Psoas muscle (tissue), 8 donors: ENCODE measurements around the gene CHAF1A. TPM values are rescaled to one million over a fixed set of nuclear protein-coding genes. Genes with fewer than 3 reads are reported as not detected.

Experiments used
- ATAC-seq, 4 donors: fragments of 200-7000 bp; cut with Tn5 transposase; one replicate each; pipeline ENCODE4 v1.9.1; 2020; ENCODE audit warnings: moderate library complexity in 3 of 4, mild to moderate bottlenecking in 2 of 4
- DNase-seq, 2 donors: peaks; one replicate each; pipeline ENCODE4 v3.0.0-alpha.2; 2020
- H3K27ac ChIP-seq: fragments of 200-600 bp; one replicate; pipeline ENCODE4 v1.8.0; 2022
- H3K27me3 ChIP-seq, 3 donors: fragments of 200-600 bp in 1 of 3; one replicate each; pipeline versions ENCODE4 v1.6.1 to v1.8.0; 2013 to 2022; ENCODE audit warnings: low read length in 2 of 3, mild to moderate bottlenecking in 2 of 3, moderate library complexity in 1 of 3; ENCODE audit not compliant: insufficient read depth in 3 of 3
- H3K36me3 ChIP-seq, 2 donors: fragments of 200-600 bp in 1 of 2; one replicate each; pipeline versions ENCODE4 v1.6.1 to v1.8.0; 2013 to 2022; ENCODE audit warnings: low read depth in 1 of 2, mild to moderate bottlenecking in 1 of 2, moderate library complexity in 1 of 2; ENCODE audit not compliant: insufficient read depth in 1 of 2
- H3K4me1 ChIP-seq: fragments of 200-600 bp; one replicate; pipeline ENCODE4 v1.8.0; 2022
- H3K4me3 ChIP-seq: fragments of 200-600 bp; one replicate; pipeline ENCODE4 v1.8.0; 2022; ENCODE audit warnings: mild to moderate bottlenecking
- H3K9me3 ChIP-seq: fragments of 200-600 bp; one replicate; pipeline ENCODE4 v1.8.0; 2022
- WGBS, 3 donors: extraction: QIAGEN DNeasy Blood & Tissue Kit; methylation state at CpG; one replicate each; pipeline versions ENCODE4 v1.1.6 to v1.1.7; 2013; 5-methylcytosine and 5-hydroxymethylcytosine counted together
- intact Hi-C, 2 donors: fragments of 100-400 bp; cut with DNase I; formaldehyde crosslinking; loops; one replicate each; pipeline versions ENCODE4 v1.11.0 to v1.14.2; 2022
- polyA plus RNA-seq, 3 donors: library from polyadenylated mRNA; stranded (reverse); fragments of 200-250 nt; gene quantifications; one replicate each; pipeline ENCODE4 v1.2.3, GENCODE V29; 2013
- total RNA-seq, 4 donors: library from RNA; stranded (reverse); fragmentation: NEBNext Ultra II Directional in 2 of 4; extraction: Animal tissue kit (Norgen Biotek cat#: 25700) in 2 of 4; gene quantifications; one replicate each; pipeline versions ENCODE4 v1.2.1 to v1.2.4, GENCODE V29; 2021 to 2023
- TF ChIP-seq, protein P1 (sequence below): fragments of 200-600 bp; IDR thresholded peaks from one replicate; pipeline ENCODE4 v1.8.0; 2022; ENCODE audit warnings: antibody characterized with exemption
- donor health status: healthy with polysubstance abuse.
- donor health status: DM: no; HTN: no; CAD: no; lungs with moderate emphysema.
- donor health status: Bipolar disorder and iron deficiency.
- donor health status: healthy.
- donor health status: DM: yes; HTN: yes; CAD: no.
- donor health status: DM: no; HTN: no; CAD: no.
- donor health status: DM: no; HTN: no; CAD: no.
- donor health status: DM: yes; HTN: yes; CAD: no.

Gene CHAF1A
- total and polyA plus RNA-seq, 7 donors, result 5.6 to 12.8 (median 7.5) TPM

DNA sequence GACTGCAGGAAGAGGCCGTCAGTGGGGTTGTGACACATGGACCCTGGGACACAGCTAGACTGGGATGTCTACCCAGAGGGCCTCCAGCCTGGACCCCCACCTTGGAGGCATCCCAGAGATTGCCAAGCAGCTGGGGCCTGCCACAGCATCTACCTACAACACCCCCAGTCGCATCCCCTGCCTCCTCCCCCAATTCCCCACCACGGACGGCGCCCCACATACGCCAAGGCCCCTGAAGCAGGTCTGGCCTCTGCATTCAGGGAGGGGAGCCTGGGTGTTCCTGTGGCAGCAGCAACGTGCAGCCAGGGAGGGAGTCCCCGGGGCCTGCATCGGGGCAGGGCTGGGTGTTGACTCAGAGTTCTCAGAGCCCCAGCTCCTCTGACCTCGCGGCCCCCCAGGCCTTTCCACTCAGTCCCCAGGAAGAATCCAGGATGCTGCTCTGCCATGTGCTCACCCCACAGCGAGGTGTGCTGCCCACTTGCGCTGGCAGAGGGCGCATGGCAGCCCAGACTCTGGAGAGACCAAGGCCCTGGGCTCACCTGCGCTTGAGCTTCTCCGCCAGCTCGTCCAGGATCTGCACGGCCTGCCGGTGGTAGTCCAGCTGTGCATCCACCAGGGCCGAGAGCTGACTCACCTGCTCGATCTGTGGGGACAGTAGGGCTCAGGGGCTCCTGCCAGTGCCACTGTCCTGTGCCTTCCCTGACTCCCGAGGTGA, 39.5 kb upstream of the CHAF1A start:
- intact Hi-C loops, result no loop called here
- Histone ChIP-seq H3K4me1 (peaks cover 7% of the 10 kb centered on the region), H3K9me3 (no peaks in the 10 kb centered on the region), H3K4me3 (no peak overlapping the region), H3K27ac (no peak overlapping the region), H3K36me3 (peaks cover 3 to 83% of the 10 kb centered on the region in 2 donors), H3K27me3 (no peaks in the 10 kb centered on the region)
- DNase-seq (no peak), ATAC-seq (no peak)
- TF ChIP-seq, protein P1, sequence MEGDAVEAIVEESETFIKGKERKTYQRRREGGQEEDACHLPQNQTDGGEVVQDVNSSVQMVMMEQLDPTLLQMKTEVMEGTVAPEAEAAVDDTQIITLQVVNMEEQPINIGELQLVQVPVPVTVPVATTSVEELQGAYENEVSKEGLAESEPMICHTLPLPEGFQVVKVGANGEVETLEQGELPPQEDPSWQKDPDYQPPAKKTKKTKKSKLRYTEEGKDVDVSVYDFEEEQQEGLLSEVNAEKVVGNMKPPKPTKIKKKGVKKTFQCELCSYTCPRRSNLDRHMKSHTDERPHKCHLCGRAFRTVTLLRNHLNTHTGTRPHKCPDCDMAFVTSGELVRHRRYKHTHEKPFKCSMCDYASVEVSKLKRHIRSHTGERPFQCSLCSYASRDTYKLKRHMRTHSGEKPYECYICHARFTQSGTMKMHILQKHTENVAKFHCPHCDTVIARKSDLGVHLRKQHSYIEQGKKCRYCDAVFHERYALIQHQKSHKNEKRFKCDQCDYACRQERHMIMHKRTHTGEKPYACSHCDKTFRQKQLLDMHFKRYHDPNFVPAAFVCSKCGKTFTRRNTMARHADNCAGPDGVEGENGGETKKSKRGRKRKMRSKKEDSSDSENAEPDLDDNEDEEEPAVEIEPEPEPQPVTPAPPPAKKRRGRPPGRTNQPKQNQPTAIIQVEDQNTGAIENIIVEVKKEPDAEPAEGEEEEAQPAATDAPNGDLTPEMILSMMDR, result no peak
- 80 to 84% (median 84%) methylated on average over 19 to 22 of the region's 22 CpGs for WGBS, 3 donors

DNA sequence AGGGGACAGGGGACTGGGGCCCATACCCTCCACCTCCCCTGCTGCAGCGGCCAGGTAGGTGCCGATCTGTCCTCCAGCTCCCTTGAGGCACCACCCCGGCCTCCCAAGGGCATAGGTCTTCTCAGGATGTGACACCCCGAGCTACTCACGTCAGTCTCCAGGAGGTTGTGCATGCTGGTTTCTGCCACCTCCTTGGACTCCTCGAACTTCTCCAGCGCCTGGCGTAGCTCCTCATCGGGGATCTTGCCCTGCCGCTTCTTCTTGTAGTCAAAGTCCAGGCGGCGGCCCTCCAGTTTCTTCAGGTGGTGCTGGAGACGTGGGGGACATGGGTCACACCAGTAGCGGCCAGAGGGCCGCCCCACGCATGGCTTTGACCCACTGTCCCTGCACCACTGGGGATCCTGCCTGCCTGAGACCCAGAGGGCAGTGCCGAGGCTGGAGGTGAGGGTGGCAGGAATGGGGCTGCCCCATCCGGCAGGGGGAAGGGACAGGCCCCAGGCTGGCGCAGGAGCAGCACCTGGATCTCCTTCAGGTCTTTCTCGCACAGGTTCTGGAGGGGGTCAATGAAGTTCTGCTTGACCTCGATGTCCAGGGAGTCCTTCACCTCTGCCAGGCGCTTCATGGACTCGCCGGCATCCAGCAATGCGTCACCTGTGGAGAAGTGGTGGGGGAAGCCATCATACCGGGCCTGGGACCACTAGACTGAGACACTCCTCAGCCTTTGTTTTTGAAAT, 38.7 kb upstream of the CHAF1A start:
- 92 to 94% (median 93%) methylated on average over 26 of the region's 26 CpGs for WGBS, 3 donors
- Histone ChIP-seq H3K4me1 (peaks cover 14% of the 10 kb centered on the region), H3K36me3 (peaks cover 3 to 76% of the 10 kb centered on the region in 2 donors), H3K27me3 (no peaks in the 10 kb centered on the region), H3K4me3 (no peak overlapping the region), H3K27ac (no peak overlapping the region), H3K9me3 (no peaks in the 10 kb centered on the region)
- intact Hi-C loops, result no loop called here
- ATAC-seq (no peak), DNase-seq (no peak)
- TF ChIP-seq, protein P1, result no peak

DNA sequence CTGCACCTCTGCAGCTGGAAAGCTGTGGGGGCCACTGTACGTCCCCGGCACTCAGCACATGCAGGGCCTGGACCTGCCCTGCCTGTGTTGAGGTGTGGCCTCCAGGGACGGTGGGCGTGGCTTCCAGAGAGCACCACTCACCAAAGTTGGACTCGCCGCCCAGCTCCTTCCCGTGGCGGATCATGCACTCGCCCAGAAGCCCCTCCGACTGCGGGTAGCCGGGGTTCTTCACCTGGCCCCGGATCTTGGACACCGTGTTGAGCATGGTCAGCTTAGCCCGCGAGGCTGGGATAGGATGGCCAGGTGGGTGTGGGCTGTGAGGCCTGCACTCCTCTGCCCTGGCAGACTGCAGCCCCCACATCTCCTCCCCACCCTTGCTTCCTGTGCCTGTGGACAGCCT, 37.1 kb upstream of the CHAF1A start:
- Histone ChIP-seq H3K4me1 (peaks cover 30% of the 10 kb centered on the region), H3K4me3 (no peak overlapping the region), H3K27me3 (no peaks in the 10 kb centered on the region), H3K27ac (no peak overlapping the region), H3K9me3 (no peaks in the 10 kb centered on the region), H3K36me3 (peaks cover 3 to 60% of the 10 kb centered on the region in 2 donors)
- DNase-seq (no peak), ATAC-seq (no peak)
- WGBS, 3 donors, result 89 to 92% (median 90%) methylated on average over 16 of the region's 16 CpGs
- TF ChIP-seq, protein P1, result no peak
- intact Hi-C loops, result no loop called here

DNA sequence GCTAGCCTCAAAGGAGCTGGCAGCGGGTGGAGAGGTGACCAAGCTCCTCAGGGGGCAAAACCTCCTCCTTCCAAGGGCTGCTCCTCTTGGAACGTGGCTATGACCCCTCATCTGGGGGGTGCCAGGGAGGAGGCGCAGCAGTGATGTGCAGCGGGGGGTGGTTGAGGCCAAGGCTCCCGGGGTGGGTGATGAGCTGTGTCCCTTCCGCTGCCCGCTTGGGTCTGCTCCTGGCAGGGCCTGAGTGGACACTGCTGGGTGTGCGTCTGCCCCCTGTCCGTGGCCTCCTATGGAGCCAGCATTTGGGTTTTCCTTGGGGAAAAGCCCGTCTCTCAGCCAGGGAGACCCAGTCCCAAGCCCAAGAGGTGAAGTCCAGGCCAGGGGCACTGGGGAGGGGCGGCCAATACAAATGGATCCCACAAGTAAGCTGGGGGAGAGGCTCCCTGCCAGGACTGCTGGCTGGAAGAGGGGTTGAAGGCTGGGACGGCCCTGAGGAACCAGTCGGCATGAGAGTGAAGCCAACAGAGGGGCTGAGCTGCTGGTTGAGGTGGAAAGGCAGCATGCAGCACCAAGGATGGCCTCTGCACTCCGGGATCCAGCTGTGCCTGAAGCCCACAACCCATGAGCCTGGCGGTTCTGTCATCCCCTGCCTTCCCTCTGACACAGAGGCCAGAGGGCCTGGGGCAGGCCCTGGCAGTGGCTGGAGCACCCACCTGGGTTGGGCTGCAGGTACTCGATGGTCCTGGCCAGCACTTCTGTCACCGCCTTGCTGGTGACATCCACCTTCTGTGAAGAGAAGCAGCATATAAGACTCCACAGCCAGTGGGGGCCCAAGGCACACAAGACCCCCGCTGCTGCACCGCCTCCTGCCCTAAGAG, 36.4 kb upstream of the CHAF1A start:
- DNase-seq (no peak), ATAC-seq (no peak)
- Histone ChIP-seq H3K36me3 (peaks cover 3 to 53% of the 10 kb centered on the region in 2 donors), H3K4me3 (no peak overlapping the region), H3K27ac (no peak overlapping the region), H3K27me3 (no peaks in the 10 kb centered on the region), H3K9me3 (no peaks in the 10 kb centered on the region), H3K4me1 (peaks cover 37% of the 10 kb centered on the region)
- 91 to 94% (median 91%) methylated on average over 17 to 19 of the region's 19 CpGs for WGBS, 3 donors
- intact Hi-C loops, result no loop called here
- TF ChIP-seq, protein P1, result no peak
